ENCODE data around the gene XDH.

The XDH gene

GRCh38 chr2:31296641-31297287, 117.8 kb downstream of the XDH start:
- no peaks in the 10 kb centered on the region for H3K36me3 ChIP-seq (ENCODE audit: control insufficient read depth, low read length)

DNA sequence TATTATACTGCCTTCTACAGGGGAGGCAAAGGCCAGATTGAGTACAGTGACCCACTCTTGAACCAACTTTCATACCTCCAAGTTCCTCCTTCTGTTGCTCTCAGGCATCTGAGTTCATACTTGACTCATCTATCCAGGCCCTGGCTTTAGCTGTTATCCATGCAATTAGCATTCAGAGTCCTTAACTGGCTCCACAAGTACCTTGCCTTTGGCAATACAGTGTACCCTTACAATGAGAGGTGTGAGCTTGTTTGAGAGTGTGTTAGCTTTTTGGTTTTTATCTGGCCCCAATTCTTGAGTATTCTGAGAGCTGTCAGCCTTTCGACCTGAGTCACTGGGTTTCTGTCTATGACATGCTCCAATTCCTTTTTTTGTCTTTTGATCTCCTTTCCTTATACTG, 120.3 kb downstream of the XDH start:
- TF ChIP-seq, protein P1, sequence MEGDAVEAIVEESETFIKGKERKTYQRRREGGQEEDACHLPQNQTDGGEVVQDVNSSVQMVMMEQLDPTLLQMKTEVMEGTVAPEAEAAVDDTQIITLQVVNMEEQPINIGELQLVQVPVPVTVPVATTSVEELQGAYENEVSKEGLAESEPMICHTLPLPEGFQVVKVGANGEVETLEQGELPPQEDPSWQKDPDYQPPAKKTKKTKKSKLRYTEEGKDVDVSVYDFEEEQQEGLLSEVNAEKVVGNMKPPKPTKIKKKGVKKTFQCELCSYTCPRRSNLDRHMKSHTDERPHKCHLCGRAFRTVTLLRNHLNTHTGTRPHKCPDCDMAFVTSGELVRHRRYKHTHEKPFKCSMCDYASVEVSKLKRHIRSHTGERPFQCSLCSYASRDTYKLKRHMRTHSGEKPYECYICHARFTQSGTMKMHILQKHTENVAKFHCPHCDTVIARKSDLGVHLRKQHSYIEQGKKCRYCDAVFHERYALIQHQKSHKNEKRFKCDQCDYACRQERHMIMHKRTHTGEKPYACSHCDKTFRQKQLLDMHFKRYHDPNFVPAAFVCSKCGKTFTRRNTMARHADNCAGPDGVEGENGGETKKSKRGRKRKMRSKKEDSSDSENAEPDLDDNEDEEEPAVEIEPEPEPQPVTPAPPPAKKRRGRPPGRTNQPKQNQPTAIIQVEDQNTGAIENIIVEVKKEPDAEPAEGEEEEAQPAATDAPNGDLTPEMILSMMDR (IDR thresholded peaks at IDR 0.05; ENCODE audit: low read depth, low read length, poor library complexity, severe bottlenecking), result no peak
- no peak for TF ChIP-seq EZH2phosphoT487 (IDR thresholded peaks at IDR 0.05; ENCODE audit: borderline replicate concordance, low read length)
- H3K4me1 ChIP-seq (ENCODE audit: control insufficient read depth, low read length), result no peaks in the 10 kb centered on the region
- no peaks in the 10 kb centered on the region for H3K79me2 ChIP-seq (ENCODE audit: control insufficient read depth, low read length)
- no peaks in the 10 kb centered on the region for H3K36me3 ChIP-seq (ENCODE audit: control insufficient read depth, low read length)
- H3F3A ChIP-seq (ENCODE audit: control insufficient read depth, insufficient read depth), result no peaks in the 10 kb centered on the region
- no peaks in the 10 kb centered on the region for H3K9me2 ChIP-seq (replicated peaks; ENCODE audit: control insufficient read depth, low read length)
- no peak overlapping the region for H3K4me3 ChIP-seq (ENCODE audit: low read length)
- H3K9me3 ChIP-seq (ENCODE audit: control insufficient read depth, insufficient read depth, low read length), result no peaks in the 10 kb centered on the region
- H3K27ac ChIP-seq (ENCODE audit: low read depth, low read length), result no peak overlapping the region
- no peak overlapping the region for H3K4me2 ChIP-seq (ENCODE audit: low read length)
- H3K27me3 ChIP-seq (ENCODE audit: control insufficient read depth, low read length), result peaks cover 3% of the 10 kb centered on the region; the same call in 1 of the 2 replicates
- no peaks in the 10 kb centered on the region for H4K20me1 ChIP-seq (ENCODE audit: control insufficient read depth, insufficient read depth, low read depth, low read length)

More at GRCh38 chr2:31296641-31297287, 117.8 kb downstream of the XDH start:
- Histone ChIP-seq H4K20me1 (ENCODE audit: control insufficient read depth, insufficient read depth, low read depth, low read length) (no peaks in the 10 kb centered on the region), H3K9me2 (replicated peaks; ENCODE audit: control insufficient read depth, low read length) (no peaks in the 10 kb centered on the region), H3K4me3 (ENCODE audit: low read length) (no peak overlapping the region), H3F3A (ENCODE audit: control insufficient read depth, insufficient read depth) (no peaks in the 10 kb centered on the region), H3K4me1 (ENCODE audit: control insufficient read depth, low read length) (no peaks in the 10 kb centered on the region), H3K4me2 (ENCODE audit: low read length) (no peak overlapping the region), H3K9me3 (ENCODE audit: control insufficient read depth, insufficient read depth, low read length) (no peaks in the 10 kb centered on the region), H3K79me2 (ENCODE audit: control insufficient read depth, low read length) (no peaks in the 10 kb centered on the region), H3K27me3 (ENCODE audit: control insufficient read depth, low read length) (peaks cover 6% of the 10 kb centered on the region; the same call in 1 of the 2 replicates), H3K27ac (ENCODE audit: low read depth, low read length) (no peak overlapping the region)
- TF ChIP-seq, protein P1 (IDR thresholded peaks at IDR 0.05; ENCODE audit: low read depth, low read length, poor library complexity, severe bottlenecking), result no peak
- TF ChIP-seq EZH2phosphoT487 (IDR thresholded peaks at IDR 0.05; ENCODE audit: borderline replicate concordance, low read length), result no peak

DNA sequence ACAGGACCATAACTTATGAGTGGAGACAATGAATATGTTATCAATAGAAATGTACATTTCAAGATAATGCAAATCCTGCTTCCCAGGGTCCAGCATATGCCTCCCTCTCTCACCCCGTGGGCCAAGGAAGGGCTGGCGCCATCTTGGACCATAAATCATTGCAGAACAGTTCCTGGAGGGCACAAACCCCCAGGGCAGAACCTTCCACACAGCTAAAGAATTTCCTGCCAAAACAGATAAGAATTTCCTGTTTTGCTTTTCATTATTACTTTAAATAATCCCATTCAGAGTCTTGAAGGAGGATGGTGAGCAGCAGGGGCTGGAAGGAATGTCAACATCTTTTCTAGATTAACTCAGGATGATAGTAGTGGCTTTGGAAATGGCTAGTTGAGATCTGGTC, 126.9 kb downstream of the XDH start:
- Histone ChIP-seq H3F3A (ENCODE audit: control insufficient read depth, insufficient read depth) (no peaks in the 10 kb centered on the region), H3K4me3 (ENCODE audit: low read length) (no peak overlapping the region), H3K79me2 (ENCODE audit: control insufficient read depth, low read length) (no peaks in the 10 kb centered on the region), H3K9me2 (replicated peaks; ENCODE audit: control insufficient read depth, low read length) (no peaks in the 10 kb centered on the region), H3K27ac (ENCODE audit: low read depth, low read length) (no peak overlapping the region), H4K20me1 (ENCODE audit: control insufficient read depth, insufficient read depth, low read depth, low read length) (no peaks in the 10 kb centered on the region), H3K9me3 (ENCODE audit: control insufficient read depth, insufficient read depth, low read length) (no peaks in the 10 kb centered on the region), H3K4me2 (ENCODE audit: low read length) (no peak overlapping the region), H3K27me3 (ENCODE audit: control insufficient read depth, low read length) (no peaks in the 10 kb centered on the region), H3K4me1 (ENCODE audit: control insufficient read depth, low read length) (no peaks in the 10 kb centered on the region), H3K36me3 (ENCODE audit: control insufficient read depth, low read length) (no peaks in the 10 kb centered on the region)
- TF ChIP-seq, protein P1 (IDR thresholded peaks at IDR 0.05; ENCODE audit: low read depth, low read length, poor library complexity, severe bottlenecking), result no peak
- no peak for TF ChIP-seq EZH2phosphoT487 (IDR thresholded peaks at IDR 0.05; ENCODE audit: borderline replicate concordance, low read length)

Data from DOHH2 (cell line).